ENCODE results near the gene GPS2. TPM values are rescaled to one million over a fixed set of nuclear protein-coding genes. Genes with fewer than 3 reads are reported as not detected.
A peak's percentile ranks its signal among the peaks of the same experiment; 100 is the strongest.

GPS2 gene
- total and polyA plus RNA-seq, 2 donors (not counting 1 experiment from before 2014, with no cell fraction given) = 30.6 to 55.3 TPM

DNA sequence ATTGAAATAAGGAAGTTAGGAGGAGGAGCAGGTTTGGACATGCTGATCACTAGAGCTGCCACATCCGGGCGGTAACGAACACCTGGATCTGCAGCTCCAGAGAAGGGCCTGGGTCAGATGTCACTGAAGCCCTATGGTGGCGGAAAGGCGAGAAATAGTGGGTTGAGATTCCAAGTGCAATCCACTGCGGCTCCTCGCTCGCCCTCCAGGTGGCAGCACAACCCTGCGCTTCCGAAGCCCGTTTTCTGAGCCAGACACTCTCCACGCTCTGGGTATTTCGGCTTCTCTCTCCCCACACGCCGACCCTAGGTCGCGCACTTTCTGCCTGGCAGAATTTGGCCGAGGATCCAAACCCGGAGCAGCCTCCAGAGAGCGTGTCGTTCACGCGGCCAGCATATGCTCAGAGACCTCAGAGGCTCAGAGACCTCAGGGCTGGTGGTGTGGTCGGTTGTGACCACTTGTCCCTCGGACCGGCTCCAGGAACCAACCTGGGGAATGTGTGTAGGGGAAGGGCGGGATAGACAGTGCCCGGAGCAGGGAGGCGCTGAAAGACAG is 34.6 kb downstream of the GPS2 start:
- Histone ChIP-seq H3K79me2 (ENCODE audit: control insufficient read depth, insufficient read depth, low read length) (no peaks in the 10 kb centered on the region), H3K4me2 (ENCODE audit: extremely low read depth, insufficient read depth, low read length) (peak overlapping the region; percentile 100), H3K4me3 (replicated peaks in 1 of 4; ENCODE audit: control extremely low read depth in 1 of 4, insufficient read depth in 1 of 4, low read depth in 3 of 4, low read length in 4 of 4) (peak overlapping the region; percentile 32 to 53 (median 50)), H2AFZ (ENCODE audit: low read length) (peak overlapping the region; percentile 60), H3K9me3 (ENCODE audit: control insufficient read depth, insufficient read depth, low read depth, low read length) (no peaks in the 10 kb centered on the region), H3K27ac (ENCODE audit: insufficient read depth, low read length) (peak overlapping the region; percentile 43), H3K9ac (ENCODE audit: insufficient read depth, low read length) (peak overlapping the region; percentile 53), H4K20me1 (ENCODE audit: control insufficient read depth, extremely low read depth, insufficient read depth, low read length) (no peaks in the 10 kb centered on the region), H3K4me1 (ENCODE audit: control insufficient read depth, extremely low read depth, insufficient read depth, low read length) (peaks cover 8% of the 10 kb centered on the region), H3K36me3 (ENCODE audit: control insufficient read depth, insufficient read depth, low read length) (no peaks in the 10 kb centered on the region), H3K27me3 (ENCODE audit: control insufficient read depth, insufficient read depth, low read length) (peaks cover 28% of the 10 kb centered on the region)
- TF ChIP-seq, protein P1, sequence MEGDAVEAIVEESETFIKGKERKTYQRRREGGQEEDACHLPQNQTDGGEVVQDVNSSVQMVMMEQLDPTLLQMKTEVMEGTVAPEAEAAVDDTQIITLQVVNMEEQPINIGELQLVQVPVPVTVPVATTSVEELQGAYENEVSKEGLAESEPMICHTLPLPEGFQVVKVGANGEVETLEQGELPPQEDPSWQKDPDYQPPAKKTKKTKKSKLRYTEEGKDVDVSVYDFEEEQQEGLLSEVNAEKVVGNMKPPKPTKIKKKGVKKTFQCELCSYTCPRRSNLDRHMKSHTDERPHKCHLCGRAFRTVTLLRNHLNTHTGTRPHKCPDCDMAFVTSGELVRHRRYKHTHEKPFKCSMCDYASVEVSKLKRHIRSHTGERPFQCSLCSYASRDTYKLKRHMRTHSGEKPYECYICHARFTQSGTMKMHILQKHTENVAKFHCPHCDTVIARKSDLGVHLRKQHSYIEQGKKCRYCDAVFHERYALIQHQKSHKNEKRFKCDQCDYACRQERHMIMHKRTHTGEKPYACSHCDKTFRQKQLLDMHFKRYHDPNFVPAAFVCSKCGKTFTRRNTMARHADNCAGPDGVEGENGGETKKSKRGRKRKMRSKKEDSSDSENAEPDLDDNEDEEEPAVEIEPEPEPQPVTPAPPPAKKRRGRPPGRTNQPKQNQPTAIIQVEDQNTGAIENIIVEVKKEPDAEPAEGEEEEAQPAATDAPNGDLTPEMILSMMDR (conservative IDR thresholded peaks at IDR 0.05 in 1 of 2, IDR thresholded peaks at IDR 0.05 in 1 of 2; ENCODE audit: low read depth in 1 of 2, low read length in 2 of 2) = peak; percentile 80 to 96
- no peak for TF ChIP-seq EZH2 (IDR thresholded peaks at IDR 0.05; ENCODE audit: low read length, missing control alignments)
- peak; percentile 60 to 78 for DNase-seq (ENCODE audit: low read depth in 2 of 2)

DNA sequence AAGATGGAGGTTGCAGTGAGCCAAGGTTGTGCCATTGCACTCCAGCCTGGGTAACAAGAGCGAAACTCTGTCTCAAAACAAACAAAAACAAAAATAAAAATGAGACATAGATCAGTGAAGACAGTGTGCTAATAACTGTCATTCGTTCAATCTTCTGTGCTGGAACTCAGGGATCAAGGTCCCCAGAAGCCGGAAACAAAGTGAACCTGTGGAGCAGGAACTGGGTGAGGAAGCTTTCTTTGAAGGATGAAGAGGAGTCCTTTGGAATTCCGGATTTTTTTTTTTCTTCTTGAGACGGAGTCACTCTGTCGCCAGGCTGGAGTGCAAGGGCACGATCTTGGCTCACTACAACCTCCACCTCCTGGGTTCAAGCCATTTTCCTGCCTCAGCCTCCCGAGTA is 35.7 kb downstream of the GPS2 start:
- H3K4me3 ChIP-seq (replicated peaks in 1 of 4; ENCODE audit: control extremely low read depth in 1 of 4, insufficient read depth in 1 of 4, low read depth in 3 of 4, low read length in 4 of 4) = no peak overlapping the region
- H4K20me1 ChIP-seq (ENCODE audit: control insufficient read depth, extremely low read depth, insufficient read depth, low read length) = no peaks in the 10 kb centered on the region
- no peak overlapping the region for H3K4me2 ChIP-seq (ENCODE audit: extremely low read depth, insufficient read depth, low read length)
- peaks cover 19% of the 10 kb centered on the region for H3K27me3 ChIP-seq (ENCODE audit: control insufficient read depth, insufficient read depth, low read length)
- no peaks in the 10 kb centered on the region for H3K79me2 ChIP-seq (ENCODE audit: control insufficient read depth, insufficient read depth, low read length)
- no peak for TF ChIP-seq EZH2 (IDR thresholded peaks at IDR 0.05; ENCODE audit: low read length, missing control alignments)
- TF ChIP-seq, protein P1 (conservative IDR thresholded peaks at IDR 0.05 in 1 of 2, IDR thresholded peaks at IDR 0.05 in 1 of 2; ENCODE audit: low read depth in 1 of 2, low read length in 2 of 2) = no peak
- H3K4me1 ChIP-seq (ENCODE audit: control insufficient read depth, extremely low read depth, insufficient read depth, low read length) = peaks cover 8% of the 10 kb centered on the region
- no peaks in the 10 kb centered on the region for H3K9me3 ChIP-seq (ENCODE audit: control insufficient read depth, insufficient read depth, low read depth, low read length)
- H3K9ac ChIP-seq (ENCODE audit: insufficient read depth, low read length) = no peak overlapping the region
- DNase-seq (ENCODE audit: low read depth in 2 of 2) = no peak
- H3K36me3 ChIP-seq (ENCODE audit: control insufficient read depth, insufficient read depth, low read length) = no peaks in the 10 kb centered on the region
- no peak overlapping the region for H3K27ac ChIP-seq (ENCODE audit: insufficient read depth, low read length)
- no peak overlapping the region for H2AFZ ChIP-seq (ENCODE audit: low read length)

DNA sequence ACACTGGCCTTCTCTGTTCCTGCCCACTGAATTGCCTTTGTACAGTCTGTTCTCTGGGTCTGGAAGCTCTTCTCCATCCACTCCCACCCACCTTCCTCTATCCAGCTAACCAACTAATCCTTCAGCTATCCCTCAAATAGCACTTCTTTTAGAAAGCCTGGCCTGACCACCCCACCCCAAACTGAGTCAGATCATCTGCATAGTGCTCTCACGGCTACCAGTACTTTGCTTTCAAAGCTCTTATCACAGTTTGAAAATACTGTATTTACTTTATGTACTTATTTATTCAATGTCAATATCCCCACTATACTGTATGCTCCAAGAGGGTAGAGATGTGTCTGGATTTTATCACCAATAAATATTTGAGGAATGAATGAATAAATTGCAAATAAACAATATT is 48.4 kb downstream of the GPS2 start:
- no peak overlapping the region for H3K27ac ChIP-seq (ENCODE audit: insufficient read depth, low read length)
- no peak for TF ChIP-seq EZH2 (IDR thresholded peaks at IDR 0.05; ENCODE audit: low read length, missing control alignments)
- TF ChIP-seq, protein P1 (conservative IDR thresholded peaks at IDR 0.05 in 1 of 2, IDR thresholded peaks at IDR 0.05 in 1 of 2; ENCODE audit: low read depth in 1 of 2, low read length in 2 of 2) = no peak
- no peaks in the 10 kb centered on the region for H3K79me2 ChIP-seq (ENCODE audit: control insufficient read depth, insufficient read depth, low read length)

More for the DNA sequence above, 48.4 kb downstream of the GPS2 start:
- Histone ChIP-seq H3K4me2 (ENCODE audit: extremely low read depth, insufficient read depth, low read length) (no peak overlapping the region), H3K9ac (ENCODE audit: insufficient read depth, low read length) (no peak overlapping the region), H3K27me3 (ENCODE audit: control insufficient read depth, insufficient read depth, low read length) (no peaks in the 10 kb centered on the region), H4K20me1 (ENCODE audit: control insufficient read depth, extremely low read depth, insufficient read depth, low read length) (no peaks in the 10 kb centered on the region), H3K9me3 (ENCODE audit: control insufficient read depth, insufficient read depth, low read depth, low read length) (no peaks in the 10 kb centered on the region), H3K4me1 (ENCODE audit: control insufficient read depth, extremely low read depth, insufficient read depth, low read length) (peaks cover 3% of the 10 kb centered on the region), H3K36me3 (ENCODE audit: control insufficient read depth, insufficient read depth, low read length) (no peaks in the 10 kb centered on the region), H3K4me3 (replicated peaks in 1 of 4; ENCODE audit: control extremely low read depth in 1 of 4, insufficient read depth in 1 of 4, low read depth in 3 of 4, low read length in 4 of 4) (no peak overlapping the region), H2AFZ (ENCODE audit: low read length) (no peak overlapping the region)
- DNase-seq (ENCODE audit: low read depth in 2 of 2) = peak in 1 of 2 donors; percentile 11
